ENCODE measurements around the gene PATJ.

- TF ChIP-seq POU6F1 (CRISPR knock-in tag; IDR thresholded peaks at IDR 0.05; ENCODE audit: borderline replicate concordance, low read depth) (no peak), ZNF565 (CRISPR knock-in tag; conservative IDR thresholded peaks at IDR 0.05; ENCODE audit: low read depth) (no peak)
Measured at GRCh38 chr1:62207187-62207586, 464.9 kb downstream of the PATJ start.
